ENCODE measurements around the gene PRSS23.

DNA sequence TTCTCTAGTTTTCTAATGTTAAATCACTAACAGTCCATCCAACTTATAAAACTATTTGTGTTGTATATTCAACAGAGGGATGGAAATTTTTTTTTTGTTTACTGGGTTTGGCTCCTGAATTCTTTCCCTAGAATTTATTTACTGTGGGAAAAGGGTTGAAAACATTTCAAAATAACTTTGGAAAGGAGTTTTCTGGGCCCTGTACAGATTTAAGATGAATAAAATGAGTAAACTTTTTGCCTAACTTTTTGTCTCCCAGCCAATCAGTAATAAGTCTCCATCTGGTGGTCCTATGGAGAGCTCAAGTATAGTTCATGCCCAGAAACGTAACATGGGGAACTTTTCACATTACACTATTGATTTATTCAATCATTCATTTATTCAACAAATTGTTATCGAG lies 16.7 kb upstream of the PRSS23 start:
- no peak for TF ChIP-seq ZNF274 (IDR thresholded peaks at IDR 0.05; ENCODE audit: low read depth, low read length)
- no peak for TF ChIP-seq YY1 (IDR thresholded peaks at IDR 0.05; ENCODE audit: insufficient read depth, insufficient read length)
- TF ChIP-seq SUZ12 (IDR thresholded peaks at IDR 0.05; ENCODE audit: extremely low read depth, insufficient read depth, insufficient read length), result no peak

Data from NT2/D1 (cell line).